GM18951 (cell line): ENCODE measurements around the gene HEXIM2.

Experiments
- POLR2A ChIP-seq: IDR thresholded peaks from 4 replicates; pipeline ENCODE4 v1.6.1; 2011; ENCODE audit warnings: mild to moderate bottlenecking; ENCODE audit not compliant: insufficient read length, insufficient read depth; ENCODE audit errors: extremely low read depth
- in situ Hi-C: fragments of 300-500 bp; cut with MboI; formaldehyde crosslinking; loops from one replicate; pipeline ENCODE4 v1.12.0; 2022; ENCODE audit warnings: low sequenced_read_pairs, mixed read lengths, inconsistent platforms; ENCODE audit not compliant: unreplicated experiment

Gene HEXIM2

GRCh38 chr17:45155483-45155882, 6.2 kb upstream of the HEXIM2 start:
- in situ Hi-C loops, result no loop called here
- TF ChIP-seq POLR2A, result no peak

- in situ Hi-C loops, result no loop called here
- no peak for TF ChIP-seq POLR2A
These were observed 5.4 kb upstream of the HEXIM2 start for GRCh38 chr17:45156242-45156641.

- in situ Hi-C loops, result no loop called here
- TF ChIP-seq POLR2A, result peak; percentile 21
These were observed 1.0 kb upstream of the HEXIM2 start for GRCh38 chr17:45160447-45161287.

GRCh38 chr17:45162025-45162687, 481 bp downstream of the HEXIM2 start:
- in situ Hi-C loops, result no loop called here

GRCh38 chr17:45164734-45165269, 3.1 kb downstream of the HEXIM2 start:
- TF ChIP-seq POLR2A, result no peak
- in situ Hi-C loops, result no loop called here

More at GRCh38 chr17:45162025-45162687, 481 bp downstream of the HEXIM2 start:
- no peak for TF ChIP-seq POLR2A

- no peak for TF ChIP-seq POLR2A
- in situ Hi-C loops, result no loop called here
These were observed 7.5 kb downstream of the HEXIM2 start for GRCh38 chr17:45168991-45169752.

- no peak for TF ChIP-seq POLR2A
- in situ Hi-C loops, result no loop called here
These were observed 8.7 kb downstream of the HEXIM2 start for GRCh38 chr17:45170280-45170930.

GRCh38 chr17:45170931-45171337, 9.3 kb downstream of the HEXIM2 start:
- in situ Hi-C loops, result no loop called here
- TF ChIP-seq POLR2A, result no peak

GRCh38 chr17:45171338-45172231, 9.9 kb downstream of the HEXIM2 start:
- no peak for TF ChIP-seq POLR2A
- in situ Hi-C loops, result no loop called here

GRCh38 chr17:45172232-45172540, 10.5 kb downstream of the HEXIM2 start:
- in situ Hi-C loops, result no loop called here
- TF ChIP-seq POLR2A, result no peak

- in situ Hi-C loops, result no loop called here
- TF ChIP-seq POLR2A, result peak; percentile 52
These were observed 11.0 kb downstream of the HEXIM2 start for GRCh38 chr17:45172541-45173286.

GRCh38 chr17:45175759-45176115, 14.1 kb downstream of the HEXIM2 start:
- in situ Hi-C loops, result no loop called here

GRCh38 chr17:45177563-45177962, 15.9 kb downstream of the HEXIM2 start:
- in situ Hi-C loops, result no loop called here

More at GRCh38 chr17:45175759-45176115, 14.1 kb downstream of the HEXIM2 start:
- TF ChIP-seq POLR2A, result no peak

More at GRCh38 chr17:45177563-45177962, 15.9 kb downstream of the HEXIM2 start:
- TF ChIP-seq POLR2A, result no peak
